ENCODE measurements around the gene SLC29A2. TPM values are rescaled to one million over a fixed set of nuclear protein-coding genes. Genes with fewer than 3 reads are reported as not detected.

Gene SLC29A2
- total and polyA plus RNA-seq, 2 donors (not counting 1 experiment from before 2014, with no cell fraction given) = 0.17 to 1.7 TPM

DNA sequence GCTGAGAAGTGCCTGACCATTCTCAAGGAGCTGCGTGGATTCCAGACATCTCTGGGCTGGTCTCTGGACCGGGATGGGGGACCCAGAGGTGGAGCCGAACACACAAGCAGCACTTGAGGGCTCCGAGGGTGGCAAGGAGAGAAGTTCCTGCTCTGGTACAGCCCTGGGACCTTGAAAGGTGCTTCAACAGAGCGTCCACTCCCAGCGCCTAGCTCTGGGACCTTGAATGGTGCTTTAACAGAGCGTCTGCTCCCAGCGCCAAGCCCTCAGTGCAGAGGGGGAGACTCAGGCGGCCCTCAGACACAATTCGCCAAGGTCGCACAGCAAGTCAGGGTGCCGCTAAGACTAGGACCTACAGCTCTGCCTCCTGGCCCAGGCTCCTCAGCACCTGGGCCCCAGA, 38.6 kb upstream of the SLC29A2 start:
- no peaks in the 10 kb centered on the region for H3K79me2 ChIP-seq (ENCODE audit: control insufficient read depth, insufficient read depth, low read length)
- TF ChIP-seq EZH2 (IDR thresholded peaks at IDR 0.05; ENCODE audit: low read length, missing control alignments) = no peak
- TF ChIP-seq, protein P1, sequence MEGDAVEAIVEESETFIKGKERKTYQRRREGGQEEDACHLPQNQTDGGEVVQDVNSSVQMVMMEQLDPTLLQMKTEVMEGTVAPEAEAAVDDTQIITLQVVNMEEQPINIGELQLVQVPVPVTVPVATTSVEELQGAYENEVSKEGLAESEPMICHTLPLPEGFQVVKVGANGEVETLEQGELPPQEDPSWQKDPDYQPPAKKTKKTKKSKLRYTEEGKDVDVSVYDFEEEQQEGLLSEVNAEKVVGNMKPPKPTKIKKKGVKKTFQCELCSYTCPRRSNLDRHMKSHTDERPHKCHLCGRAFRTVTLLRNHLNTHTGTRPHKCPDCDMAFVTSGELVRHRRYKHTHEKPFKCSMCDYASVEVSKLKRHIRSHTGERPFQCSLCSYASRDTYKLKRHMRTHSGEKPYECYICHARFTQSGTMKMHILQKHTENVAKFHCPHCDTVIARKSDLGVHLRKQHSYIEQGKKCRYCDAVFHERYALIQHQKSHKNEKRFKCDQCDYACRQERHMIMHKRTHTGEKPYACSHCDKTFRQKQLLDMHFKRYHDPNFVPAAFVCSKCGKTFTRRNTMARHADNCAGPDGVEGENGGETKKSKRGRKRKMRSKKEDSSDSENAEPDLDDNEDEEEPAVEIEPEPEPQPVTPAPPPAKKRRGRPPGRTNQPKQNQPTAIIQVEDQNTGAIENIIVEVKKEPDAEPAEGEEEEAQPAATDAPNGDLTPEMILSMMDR (conservative IDR thresholded peaks at IDR 0.05 in 1 of 2, IDR thresholded peaks at IDR 0.05 in 1 of 2; ENCODE audit: low read depth in 1 of 2, low read length in 2 of 2) = no peak
- H3K4me1 ChIP-seq (ENCODE audit: control insufficient read depth, extremely low read depth, insufficient read depth, low read length) = no peaks in the 10 kb centered on the region
- no peaks in the 10 kb centered on the region for H3K36me3 ChIP-seq (ENCODE audit: control insufficient read depth, insufficient read depth, low read length)
- no peaks in the 10 kb centered on the region for H3K9me3 ChIP-seq (ENCODE audit: control insufficient read depth, insufficient read depth, low read depth, low read length)
- no peak overlapping the region for H3K9ac ChIP-seq (ENCODE audit: insufficient read depth, low read length)
- H3K27ac ChIP-seq (ENCODE audit: insufficient read depth, low read length) = no peak overlapping the region
- H3K4me2 ChIP-seq (ENCODE audit: extremely low read depth, insufficient read depth, low read length) = no peak overlapping the region
- H3K27me3 ChIP-seq (ENCODE audit: control insufficient read depth, insufficient read depth, low read length) = peaks cover 10% of the 10 kb centered on the region
- DNase-seq (ENCODE audit: low read depth in 2 of 2) = no peak
- no peaks in the 10 kb centered on the region for H4K20me1 ChIP-seq (ENCODE audit: control insufficient read depth, extremely low read depth, insufficient read depth, low read length)
- no peak overlapping the region for H2AFZ ChIP-seq (ENCODE audit: low read length)
- no peak overlapping the region for H3K4me3 ChIP-seq (replicated peaks in 1 of 4; ENCODE audit: control extremely low read depth in 1 of 4, insufficient read depth in 1 of 4, low read depth in 3 of 4, low read length in 4 of 4)

DNA sequence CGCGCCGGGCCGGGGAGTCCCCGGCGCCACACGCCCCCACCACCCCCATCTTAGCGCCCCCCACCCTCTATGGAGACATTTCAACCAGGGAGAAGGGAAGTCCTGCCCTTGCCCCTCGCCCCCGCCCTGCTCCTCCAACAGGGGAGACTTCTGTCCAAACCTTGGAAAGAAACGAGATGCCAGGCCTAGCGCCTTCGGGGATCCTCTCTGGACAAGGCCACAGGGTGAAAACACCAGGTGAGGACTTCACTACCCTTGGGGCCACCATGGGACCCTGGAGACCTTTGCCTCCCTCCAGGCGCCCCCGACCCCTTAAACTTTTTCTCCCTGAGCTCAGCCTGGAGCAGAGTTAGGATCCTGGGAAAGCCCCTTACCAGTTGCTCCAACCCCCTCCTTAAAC, 37.7 kb upstream of the SLC29A2 start:
- H3K27ac ChIP-seq (ENCODE audit: insufficient read depth, low read length) = no peak overlapping the region
- no peaks in the 10 kb centered on the region for H3K4me1 ChIP-seq (ENCODE audit: control insufficient read depth, extremely low read depth, insufficient read depth, low read length)
- DNase-seq (ENCODE audit: low read depth in 2 of 2) = no peak
- no peaks in the 10 kb centered on the region for H3K79me2 ChIP-seq (ENCODE audit: control insufficient read depth, insufficient read depth, low read length)
- H3K4me3 ChIP-seq (replicated peaks in 1 of 4; ENCODE audit: control extremely low read depth in 1 of 4, insufficient read depth in 1 of 4, low read depth in 3 of 4, low read length in 4 of 4) = no peak overlapping the region
- peaks cover 11% of the 10 kb centered on the region for H3K27me3 ChIP-seq (ENCODE audit: control insufficient read depth, insufficient read depth, low read length)
- no peaks in the 10 kb centered on the region for H3K36me3 ChIP-seq (ENCODE audit: control insufficient read depth, insufficient read depth, low read length)
- no peak overlapping the region for H3K4me2 ChIP-seq (ENCODE audit: extremely low read depth, insufficient read depth, low read length)
- no peak overlapping the region for H3K9ac ChIP-seq (ENCODE audit: insufficient read depth, low read length)
- TF ChIP-seq, protein P1 (conservative IDR thresholded peaks at IDR 0.05 in 1 of 2, IDR thresholded peaks at IDR 0.05 in 1 of 2; ENCODE audit: low read depth in 1 of 2, low read length in 2 of 2) = no peak
- TF ChIP-seq EZH2 (IDR thresholded peaks at IDR 0.05; ENCODE audit: low read length, missing control alignments) = no peak
- no peaks in the 10 kb centered on the region for H4K20me1 ChIP-seq (ENCODE audit: control insufficient read depth, extremely low read depth, insufficient read depth, low read length)
- no peak overlapping the region for H2AFZ ChIP-seq (ENCODE audit: low read length)
- H3K9me3 ChIP-seq (ENCODE audit: control insufficient read depth, insufficient read depth, low read depth, low read length) = no peaks in the 10 kb centered on the region

DNA sequence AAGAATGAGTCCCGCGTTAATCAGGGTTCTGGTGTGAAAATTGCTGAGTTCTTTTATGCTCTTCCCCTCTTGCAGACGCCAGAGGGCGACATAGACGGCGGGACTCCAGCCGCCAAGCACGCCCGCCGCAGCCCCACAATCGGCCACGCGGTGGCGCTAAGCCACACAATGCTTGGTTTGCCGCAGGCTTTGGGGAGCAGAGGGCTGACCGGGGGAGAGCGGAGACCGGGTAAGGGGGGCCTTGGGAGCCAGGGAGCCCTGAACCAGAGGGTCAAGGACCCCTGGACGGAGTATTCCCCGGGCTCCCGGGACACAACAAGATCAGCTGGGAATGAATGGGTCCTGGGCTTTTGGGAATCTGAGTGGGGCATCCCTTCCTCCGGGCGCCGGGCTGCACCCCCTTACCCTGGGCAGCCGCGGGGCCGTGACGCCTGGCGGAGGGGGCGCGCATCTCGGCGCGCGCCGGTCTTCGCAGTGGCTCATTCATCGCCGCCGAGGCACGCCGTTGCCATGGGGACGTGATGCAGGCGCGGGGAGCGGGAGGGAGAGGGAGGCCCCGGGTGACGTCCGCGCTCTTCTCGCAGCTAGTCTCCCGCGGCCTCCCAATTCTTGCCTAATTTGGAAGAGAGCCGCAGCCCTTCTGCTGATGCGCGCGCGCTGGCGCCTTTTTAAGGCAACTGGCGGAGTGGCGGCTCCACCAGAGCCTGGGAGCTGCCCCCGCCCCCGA, 37.1 kb upstream of the SLC29A2 start:
- Histone ChIP-seq H3K9ac (ENCODE audit: insufficient read depth, low read length) (peak overlapping the region; percentile 55), H3K27ac (ENCODE audit: insufficient read depth, low read length) (peak overlapping the region; percentile 79), H3K9me3 (ENCODE audit: control insufficient read depth, insufficient read depth, low read depth, low read length) (no peaks in the 10 kb centered on the region), H3K4me3 (replicated peaks in 1 of 4; ENCODE audit: control extremely low read depth in 1 of 4, insufficient read depth in 1 of 4, low read depth in 3 of 4, low read length in 4 of 4) (peak overlapping the region; percentile 30 to 60 (median 48)), H3K79me2 (ENCODE audit: control insufficient read depth, insufficient read depth, low read length) (no peaks in the 10 kb centered on the region), H4K20me1 (ENCODE audit: control insufficient read depth, extremely low read depth, insufficient read depth, low read length) (no peaks in the 10 kb centered on the region), H3K27me3 (ENCODE audit: control insufficient read depth, insufficient read depth, low read length) (peaks cover 11% of the 10 kb centered on the region), H3K36me3 (ENCODE audit: control insufficient read depth, insufficient read depth, low read length) (no peaks in the 10 kb centered on the region), H3K4me2 (ENCODE audit: extremely low read depth, insufficient read depth, low read length) (peak overlapping the region; percentile 88), H3K4me1 (ENCODE audit: control insufficient read depth, extremely low read depth, insufficient read depth, low read length) (no peaks in the 10 kb centered on the region), H2AFZ (ENCODE audit: low read length) (no peak overlapping the region)
- TF ChIP-seq EZH2 (IDR thresholded peaks at IDR 0.05; ENCODE audit: low read length, missing control alignments) = no peak
- TF ChIP-seq, protein P1 (conservative IDR thresholded peaks at IDR 0.05 in 1 of 2, IDR thresholded peaks at IDR 0.05 in 1 of 2; ENCODE audit: low read depth in 1 of 2, low read length in 2 of 2) = peak; percentile 97 to 100
- peak; percentile 90 to 95 for DNase-seq (ENCODE audit: low read depth in 2 of 2)

Data from fibroblast of lung (primary cell).